Measurements from ENCODE around the gene SH3RF3. TPM values are rescaled to one million over a fixed set of nuclear protein-coding genes. Genes with fewer than 3 reads are reported as not detected.

SH3RF3 gene
- total RNA-seq, 1 experiment from 2014 or later = not detected

DNA sequence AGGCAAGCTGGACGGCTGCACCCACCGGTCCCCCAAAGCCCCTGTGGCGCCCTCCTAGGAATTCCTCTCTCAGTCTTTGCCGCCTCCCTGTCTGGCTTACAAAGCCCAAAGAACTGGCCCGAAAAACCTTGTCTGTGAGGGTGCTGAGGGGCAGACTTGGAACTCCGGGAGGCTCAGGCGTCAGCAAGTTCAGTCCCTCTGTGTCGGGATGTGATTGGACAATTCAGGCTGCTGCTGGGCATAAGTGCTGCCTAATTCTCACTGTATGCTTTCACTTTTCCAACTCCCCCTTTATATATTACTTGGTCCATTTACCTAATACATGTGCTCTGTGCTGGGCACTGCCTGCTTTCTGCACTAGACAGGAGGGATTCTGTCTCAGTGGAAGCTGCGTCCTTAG is 20.3 kb upstream of the SH3RF3 start:
- no peaks in the 10 kb centered on the region for H3K9me3 ChIP-seq (ENCODE audit: control insufficient read depth in 1 of 2, insufficient read depth in 1 of 2, low read depth in 1 of 2, low read length in 2 of 2)
- ChIA-PET RAD21 (ENCODE audit: low non-redundant PET in 1 of 2, low total read pairs in 2 of 2, uncharacterized antibody in 2 of 2, unreplicated experiment in 2 of 2) (no interaction called here), CTCF (no interaction called here), POLR2A (no interaction called here)
- no peak overlapping the region for H3K4me3 ChIP-seq (replicated peaks in 1 of 2; ENCODE audit: low read depth in 1 of 2, low read length in 2 of 2)
- TF ChIP-seq REST (IDR thresholded peaks at IDR 0.05; ENCODE audit: low read depth) (no peak), YY1 (IDR thresholded peaks at IDR 0.05; ENCODE audit: extremely low read depth, insufficient replicate concordance, low read depth, low read length) (no peak), ZFX (IDR thresholded peaks at IDR 0.05) (no peak), CBX3 (IDR thresholded peaks at IDR 0.05; ENCODE audit: low read depth) (no peak), POLR2A (IDR thresholded peaks at IDR 0.05; ENCODE audit: borderline replicate concordance, extremely low read depth, insufficient read depth, insufficient read length) (no peak), CEBPB (IDR thresholded peaks at IDR 0.05; ENCODE audit: low read depth) (no peak), SIN3A (IDR thresholded peaks at IDR 0.05; ENCODE audit: low read depth) (no peak), SRF (IDR thresholded peaks at IDR 0.05; ENCODE audit: low read depth) (no peak), POLR2AphosphoS5 (IDR thresholded peaks at IDR 0.05; ENCODE audit: low read depth, low read length) (no peak), EGR1 (IDR thresholded peaks at IDR 0.05; ENCODE audit: low read depth) (no peak), TCF7L2 (IDR thresholded peaks at IDR 0.05; ENCODE audit: borderline replicate concordance, extremely low read depth, insufficient read depth, insufficient read length) (no peak), ELF1 (IDR thresholded peaks at IDR 0.05; ENCODE audit: borderline replicate concordance, low read depth) (no peak), EZH2 (IDR thresholded peaks at IDR 0.05) (no peak)
- TF ChIP-seq, protein P1, sequence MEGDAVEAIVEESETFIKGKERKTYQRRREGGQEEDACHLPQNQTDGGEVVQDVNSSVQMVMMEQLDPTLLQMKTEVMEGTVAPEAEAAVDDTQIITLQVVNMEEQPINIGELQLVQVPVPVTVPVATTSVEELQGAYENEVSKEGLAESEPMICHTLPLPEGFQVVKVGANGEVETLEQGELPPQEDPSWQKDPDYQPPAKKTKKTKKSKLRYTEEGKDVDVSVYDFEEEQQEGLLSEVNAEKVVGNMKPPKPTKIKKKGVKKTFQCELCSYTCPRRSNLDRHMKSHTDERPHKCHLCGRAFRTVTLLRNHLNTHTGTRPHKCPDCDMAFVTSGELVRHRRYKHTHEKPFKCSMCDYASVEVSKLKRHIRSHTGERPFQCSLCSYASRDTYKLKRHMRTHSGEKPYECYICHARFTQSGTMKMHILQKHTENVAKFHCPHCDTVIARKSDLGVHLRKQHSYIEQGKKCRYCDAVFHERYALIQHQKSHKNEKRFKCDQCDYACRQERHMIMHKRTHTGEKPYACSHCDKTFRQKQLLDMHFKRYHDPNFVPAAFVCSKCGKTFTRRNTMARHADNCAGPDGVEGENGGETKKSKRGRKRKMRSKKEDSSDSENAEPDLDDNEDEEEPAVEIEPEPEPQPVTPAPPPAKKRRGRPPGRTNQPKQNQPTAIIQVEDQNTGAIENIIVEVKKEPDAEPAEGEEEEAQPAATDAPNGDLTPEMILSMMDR (IDR thresholded peaks at IDR 0.05 in 2 of 3, conservative IDR thresholded peaks at IDR 0.05 in 1 of 3; ENCODE audit: borderline replicate concordance in 1 of 3, insufficient read depth in 1 of 3, low read depth in 2 of 3, low read length in 2 of 3) = no peak
- TF ChIP-seq, protein P2, sequence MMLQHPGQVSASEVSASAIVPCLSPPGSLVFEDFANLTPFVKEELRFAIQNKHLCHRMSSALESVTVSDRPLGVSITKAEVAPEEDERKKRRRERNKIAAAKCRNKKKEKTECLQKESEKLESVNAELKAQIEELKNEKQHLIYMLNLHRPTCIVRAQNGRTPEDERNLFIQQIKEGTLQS (IDR thresholded peaks at IDR 0.05) = no peak
- H3K27me3 ChIP-seq (ENCODE audit: insufficient read depth, low read length) = no peaks in the 10 kb centered on the region
- H3K4me1 ChIP-seq (ENCODE audit: control insufficient read depth in 1 of 2, insufficient read depth in 2 of 2, low read length in 2 of 2) = no peaks in the 10 kb centered on the region
- H3K9me2 ChIP-seq (ENCODE audit: insufficient read depth) = no peaks in the 10 kb centered on the region
- H3K79me2 ChIP-seq (ENCODE audit: insufficient read depth, low read length) = no peaks in the 10 kb centered on the region
- intact Hi-C loops (cut with micrococcal nuclease) = no loop called here
- no peak overlapping the region for H3K27ac ChIP-seq (ENCODE audit: low read depth, low read length)
- no peak overlapping the region for H3K9ac ChIP-seq (ENCODE audit: low read length)
- no peak overlapping the region for H3K4me2 ChIP-seq (ENCODE audit: low read length)
- no peak for DNase-seq (ENCODE audit: low read depth, low spot score)
- ATAC-seq = no peak
- no peaks in the 10 kb centered on the region for H4K20me1 ChIP-seq (ENCODE audit: insufficient read depth)
- no TSS peak for BruUV-seq (replicated peaks)
- no peak overlapping the region for H2AFZ ChIP-seq (ENCODE audit: low read depth, low read length, poor library complexity, severe bottlenecking)
- H3K36me3 ChIP-seq (ENCODE audit: control insufficient read depth in 1 of 2, insufficient read depth in 2 of 2, low read length in 2 of 2) = no peaks in the 10 kb centered on the region

All from HCT116 (cell line).